Stimulated activated naive CD4-positive, alpha-beta T cell (primary cell): ENCODE results near the gene CHRND.
A peak's percentile ranks its signal among the peaks of the same experiment; 100 is the strongest.
"Not testable (repeated sequence)": the region's sequence is repeated elsewhere in the genome, so short reads cannot be mapped to it uniquely, and the experiment has no call there.

Experiments used
- DNase-seq, 6 experiments: peaks; one replicate each; lab custom pipeline; 2025; lab: John Stamatoyannopoulos, UW

The CHRND gene

DNA sequence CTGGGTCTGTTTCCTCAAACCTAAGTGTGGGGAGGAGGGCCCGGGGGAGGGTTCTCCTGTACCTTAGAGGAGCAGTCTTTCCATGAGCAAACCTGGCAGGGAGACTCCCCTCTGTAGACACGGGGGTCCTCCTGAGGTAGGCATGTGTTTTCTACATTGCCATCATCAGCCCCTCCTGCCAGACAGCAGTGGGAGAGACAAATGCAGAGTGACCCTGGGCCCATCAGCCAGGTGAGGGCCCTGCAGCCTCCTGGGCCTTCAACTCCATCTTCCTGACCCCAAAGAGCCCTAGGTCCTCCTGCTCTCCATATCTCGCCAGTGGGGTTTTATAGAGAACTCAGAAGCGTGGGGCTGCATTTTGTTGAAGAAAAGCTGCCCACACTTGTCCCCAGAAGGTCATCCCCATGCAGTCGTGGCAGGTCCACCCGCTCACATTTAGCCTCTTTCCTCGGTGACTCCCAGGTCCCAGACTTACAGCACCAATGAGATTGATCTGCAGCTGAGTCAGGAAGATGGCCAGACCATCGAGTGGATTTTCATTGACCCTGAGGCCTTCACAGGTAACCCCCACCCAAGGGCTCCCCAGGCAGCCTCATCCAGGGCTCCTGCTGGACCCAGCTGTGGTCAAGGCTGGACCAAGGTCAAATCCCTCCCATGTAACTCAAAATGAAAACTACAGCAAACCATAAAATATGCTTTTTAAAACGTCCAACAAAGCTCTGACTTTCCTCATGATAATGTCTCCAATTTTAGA, 16.2 kb downstream of the CHRND start:
- DNase-seq: no peak

- DNase-seq: no peak
Observed at GRCh38 chr2:232542715-232543467, 16.9 kb downstream of the CHRND start.

GRCh38 chr2:232543491-232543890, 17.5 kb downstream of the CHRND start:
- DNase-seq: no peak

GRCh38 chr2:232543928-232544631, 18.1 kb downstream of the CHRND start:
- DNase-seq: no peak

- DNase-seq: no peak
Observed at GRCh38 chr2:232544674-232545073, 18.7 kb downstream of the CHRND start.

- no peak for DNase-seq
Observed at GRCh38 chr2:232545511-232546375, 19.8 kb downstream of the CHRND start.

GRCh38 chr2:232547991-232548390, 22.0 kb downstream of the CHRND start:
- no peak for DNase-seq

DNA sequence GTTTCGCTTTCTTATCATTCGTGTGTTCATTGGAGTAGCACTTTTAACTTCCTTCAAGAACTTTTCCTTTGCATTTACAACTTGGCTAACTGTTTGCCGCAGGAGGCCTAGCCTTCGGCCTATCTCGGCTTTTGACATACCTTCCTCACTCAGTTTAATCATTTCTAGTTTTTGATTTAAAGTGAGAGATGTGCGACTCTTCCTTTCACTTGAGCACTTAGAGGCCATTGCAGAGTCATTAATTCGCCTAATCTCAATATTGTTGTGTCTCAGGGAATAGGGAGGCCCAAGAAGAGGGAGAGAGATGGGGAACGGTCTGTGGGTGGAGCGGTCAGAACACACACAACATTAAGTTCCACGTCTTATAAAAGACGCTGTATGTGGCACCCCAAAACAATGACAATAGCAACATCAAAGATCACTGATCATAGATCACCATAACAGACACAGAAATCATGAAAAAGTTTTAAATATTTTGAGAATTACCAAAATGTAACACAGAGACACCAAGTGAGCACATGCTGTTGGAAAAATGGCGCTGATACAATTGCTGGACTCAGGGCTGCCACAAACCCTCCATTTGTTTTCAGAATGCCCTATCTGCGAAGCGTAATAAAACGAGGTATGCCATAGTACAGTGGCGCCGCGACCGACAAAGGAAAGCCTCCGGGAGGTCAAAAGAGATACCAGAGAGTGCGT, 23.8 kb downstream of the CHRND start:
- no peak for DNase-seq

- peak; percentile 81 to 92 (median 89) for DNase-seq
Observed at GRCh38 chr2:232550354-232551249, 24.6 kb downstream of the CHRND start, which contains the start of the genes EIF4E2 and TIGD1. Gene EIF4E2 (plus strand): TSS chr2:232550689. CDS start chr2:232550725, 36 bp downstream. Gene TIGD1 (minus strand): TSS chr2:232550557. CDS start chr2:232549882, 675 bp downstream.

DNA sequence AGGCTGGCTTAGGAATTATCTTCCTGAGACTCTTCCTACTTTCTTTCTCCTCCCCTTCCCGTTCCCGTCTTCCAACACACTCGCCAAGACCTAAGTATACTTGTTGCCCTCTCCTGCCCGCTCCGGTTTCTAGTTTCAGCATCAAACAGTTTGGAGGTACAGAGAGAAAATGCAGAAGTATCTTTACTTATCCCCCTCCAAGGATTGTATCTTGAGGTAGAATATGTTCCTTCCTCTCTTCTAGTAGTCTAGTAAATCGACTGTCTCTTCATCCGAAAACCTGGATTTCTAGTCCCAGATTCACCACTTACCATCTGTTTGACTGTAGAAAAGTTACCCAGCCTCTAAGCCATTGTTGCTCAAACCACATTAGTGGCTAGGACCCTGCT, 25.3 kb downstream of the CHRND start:
- DNase-seq: no peak

- no peak for DNase-seq
Observed at GRCh38 chr2:232551776-232552175, 25.8 kb downstream of the CHRND start.

DNA sequence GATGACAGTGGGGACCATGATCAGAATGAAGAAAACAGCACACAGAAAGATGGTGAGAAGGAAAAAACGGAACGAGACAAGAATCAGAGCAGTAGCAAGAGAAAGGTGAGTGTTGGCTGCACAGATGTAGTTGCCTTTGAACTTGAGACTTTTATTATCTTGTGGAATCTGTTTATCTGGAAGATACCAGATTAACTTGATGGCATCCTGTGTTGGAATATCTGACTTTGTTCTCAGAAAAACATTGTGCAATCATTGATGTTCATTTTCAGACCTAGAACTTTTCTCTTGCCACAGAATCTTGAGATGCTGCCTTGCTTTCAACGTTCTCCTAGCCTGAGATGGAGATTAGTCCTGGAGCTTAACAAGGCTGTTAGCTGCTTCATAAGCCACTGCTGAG, 30.5 kb downstream of the CHRND start:
- no peak for DNase-seq

DNA sequence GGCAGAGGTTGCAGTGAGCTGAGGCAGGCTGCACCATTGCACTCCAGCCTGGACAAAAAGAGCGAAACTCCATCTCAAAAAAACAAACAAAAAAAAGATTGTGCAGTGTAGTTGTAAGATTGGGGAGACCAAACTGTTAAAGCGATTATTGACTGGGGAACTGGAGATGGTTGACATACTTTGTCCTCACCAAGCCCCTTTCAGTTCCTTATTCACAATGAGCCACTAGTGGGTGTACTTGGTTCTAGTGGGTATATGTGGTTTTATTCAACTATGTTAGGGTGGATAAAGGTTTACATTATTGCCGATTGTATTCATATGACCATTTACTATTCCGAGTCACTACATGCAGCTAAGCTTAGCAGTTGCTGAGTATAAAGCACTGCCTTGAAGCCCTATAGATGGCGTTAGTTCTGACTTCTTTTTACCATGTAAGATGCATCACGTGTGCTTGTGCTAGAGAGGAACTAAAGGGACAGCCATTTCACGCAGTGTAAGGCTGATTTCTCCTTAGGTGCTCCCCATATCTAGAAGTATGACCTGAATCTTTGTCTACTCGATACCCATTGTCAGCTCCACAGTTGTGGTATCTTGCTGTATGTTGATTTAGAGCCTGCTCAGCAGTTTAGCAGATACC, 36.7 kb downstream of the CHRND start:
- DNase-seq: no peak

GRCh38 chr2:232563580-232563979, 37.6 kb downstream of the CHRND start:
- no peak for DNase-seq

DNA sequence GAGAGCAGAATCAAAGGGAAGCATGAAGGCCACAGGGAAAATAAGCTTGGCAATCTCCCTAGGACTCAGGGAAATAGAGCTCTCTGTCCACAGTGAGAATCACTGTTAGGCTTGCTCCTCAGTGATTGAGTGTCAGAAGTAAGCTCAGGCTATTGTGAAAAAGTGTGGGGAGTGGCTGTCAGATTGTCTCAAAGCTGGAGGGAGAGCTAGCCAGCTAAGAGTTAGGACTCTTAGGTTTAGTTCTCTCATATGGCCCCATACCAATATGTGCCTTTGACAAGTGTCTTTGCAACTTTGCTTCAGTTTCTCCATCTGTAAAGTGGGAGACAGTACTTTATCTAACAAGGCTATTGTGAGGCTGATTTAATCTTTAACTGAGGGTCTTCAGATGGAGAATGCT, 41.8 kb downstream of the CHRND start:
- no peak for DNase-seq

DNA sequence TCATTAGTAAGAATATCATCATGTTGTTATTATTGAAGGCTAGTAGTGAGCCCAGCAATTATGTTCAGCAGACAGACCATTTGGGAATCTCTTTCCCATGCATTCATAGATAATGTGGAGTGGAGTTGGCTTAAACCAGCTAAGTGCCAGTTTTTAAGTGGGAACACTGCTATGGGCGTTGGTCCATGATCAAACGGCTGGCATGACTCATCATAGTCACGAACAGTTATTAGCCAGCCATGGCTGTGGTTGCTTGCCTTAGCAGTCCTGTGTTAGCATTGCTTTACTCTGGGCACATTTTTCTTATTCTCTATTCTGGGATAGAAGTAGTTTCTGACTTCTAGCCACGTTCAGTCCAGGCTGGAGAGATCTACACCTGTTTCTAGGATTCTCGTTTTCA, 42.2 kb downstream of the CHRND start:
- DNase-seq: no peak

GRCh38 chr2:232569541-232569940, 43.6 kb downstream of the CHRND start:
- no peak for DNase-seq

DNA sequence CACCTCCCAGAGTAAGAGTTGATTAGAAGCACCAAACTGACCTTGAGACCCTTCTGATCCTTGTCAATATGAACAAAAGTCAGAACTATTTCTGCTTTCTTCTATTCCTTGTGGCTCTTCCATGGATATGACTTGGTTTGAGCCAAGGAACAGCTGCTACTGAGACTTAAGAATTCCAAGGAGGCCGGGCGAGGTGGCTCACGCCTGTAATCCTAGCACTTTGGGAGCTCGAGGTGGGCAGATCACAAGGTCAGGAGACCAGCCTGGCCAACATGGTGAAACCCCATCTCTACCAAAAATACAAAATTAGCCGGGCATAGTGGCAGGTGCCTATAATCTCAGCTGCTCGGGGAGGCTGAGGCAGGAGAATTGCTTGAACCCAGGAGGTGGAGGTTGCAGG, 44.5 kb downstream of the CHRND start:
- DNase-seq: not testable (repeated sequence)

DNA sequence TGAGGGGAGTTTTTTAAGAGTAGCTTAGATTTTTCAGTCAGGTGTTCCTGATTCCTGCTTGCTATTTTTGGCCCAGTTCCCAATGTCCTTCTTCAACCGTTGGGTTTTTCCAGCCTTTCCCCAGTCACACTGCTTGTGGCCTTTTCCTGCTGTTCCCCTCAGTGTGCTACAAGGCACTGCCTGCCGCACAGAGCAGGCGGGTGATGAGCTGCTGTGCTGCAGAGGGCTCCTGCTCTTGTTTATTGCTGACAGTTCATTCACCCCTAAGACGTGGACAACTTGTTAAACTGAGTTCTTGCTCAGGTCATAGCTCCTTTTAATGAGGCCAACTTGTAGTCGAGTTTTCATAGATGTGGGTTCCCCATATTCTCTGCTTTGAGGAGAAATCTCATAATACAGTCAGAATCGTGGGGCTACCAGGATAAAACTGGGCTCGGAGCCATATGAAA, 45.1 kb downstream of the CHRND start:
- no peak for DNase-seq
